H9 (cell line): ENCODE results near the gene LIPC. TPM values are rescaled to one million over a fixed set of nuclear protein-coding genes. Genes with fewer than 3 reads are reported as not detected.

Source experiments
- DNase-seq: peaks from one replicate; pipeline ENCODE4 v3.0.0-alpha.2; 2017
- H2AFZ ChIP-seq: one replicate; pipeline ENCODE4 v1.6.1; 2013; ENCODE audit warnings: mild to moderate bottlenecking, low read length, control low read depth, moderate library complexity
- H2AK5ac ChIP-seq: 2 replicates; pipeline ENCODE4 v1.6.1; 2013; ENCODE audit warnings: low read length, control low read depth, mixed read lengths; ENCODE audit not compliant: insufficient read length
- H2BK120ac ChIP-seq: one replicate; pipeline ENCODE4 v1.6.1; 2013; ENCODE audit warnings: low read depth, mild to moderate bottlenecking, low read length, control low read depth, inconsistent platforms; ENCODE audit not compliant: poor library complexity, severe bottlenecking
- H2BK12ac ChIP-seq: 2 replicates; pipeline ENCODE4 v1.6.1; 2013; ENCODE audit warnings: low read length, control low read depth, mixed read lengths, low read depth; ENCODE audit not compliant: insufficient read length
- H2BK15ac ChIP-seq: 2 replicates; pipeline ENCODE4 v1.6.1; 2013; ENCODE audit warnings: low read depth, low read length, control low read depth
- H2BK20ac ChIP-seq: one replicate; pipeline ENCODE4 v1.6.1; 2013; ENCODE audit warnings: low read depth, mild to moderate bottlenecking, low read length, control low read depth, inconsistent platforms; ENCODE audit not compliant: poor library complexity, severe bottlenecking
- H2BK5ac ChIP-seq: 2 replicates; pipeline ENCODE4 v1.6.1; 2013; ENCODE audit warnings: low read length, control low read depth, mixed read lengths; ENCODE audit not compliant: insufficient read length
- H3K14ac ChIP-seq: 2 replicates; pipeline ENCODE4 v1.6.1; 2013; ENCODE audit warnings: low read length, control low read depth; ENCODE audit not compliant: insufficient read depth
- H3K18ac ChIP-seq: 2 replicates; pipeline ENCODE4 v1.6.1; 2013; ENCODE audit warnings: low read depth, mild to moderate bottlenecking, mixed read lengths, low read length, control low read depth; ENCODE audit not compliant: insufficient read length
- H3K23ac ChIP-seq: 2 replicates; pipeline ENCODE4 v1.6.1; 2013; ENCODE audit warnings: low read length, control low read depth, mixed read lengths, low read depth; ENCODE audit not compliant: insufficient read length
- H3K23me2 ChIP-seq: 2 replicates; pipeline ENCODE4 v1.6.1; 2013; ENCODE audit warnings: low read depth, mild to moderate bottlenecking, mixed read lengths, low read length, control low read depth; ENCODE audit not compliant: insufficient read length, poor library complexity, severe bottlenecking
- H3K27ac ChIP-seq: 2 replicates; pipeline ENCODE4 v1.5.1; 2013; ENCODE audit warnings: low read length, control low read depth, mixed read lengths, low read depth; ENCODE audit not compliant: insufficient read length
- H3K27me3 ChIP-seq: 2 replicates; pipeline ENCODE4 v1.6.1; 2013; ENCODE audit warnings: low read length, control low read depth, inconsistent platforms; ENCODE audit not compliant: insufficient read depth
- H3K4ac ChIP-seq: 2 replicates; pipeline ENCODE4 v1.6.1; 2013; ENCODE audit warnings: low read depth, mild to moderate bottlenecking, control low read depth, inconsistent platforms, low read length, moderate library complexity
- H3K4me1 ChIP-seq: 2 replicates; pipeline ENCODE4 v1.6.1; 2013; ENCODE audit warnings: low read length, control low read depth, inconsistent platforms; ENCODE audit not compliant: insufficient read depth
- H3K4me2 ChIP-seq: 2 replicates; pipeline ENCODE4 v1.6.1; 2013; ENCODE audit warnings: low read length, control low read depth, mixed read lengths; ENCODE audit not compliant: insufficient read length, insufficient read depth
- H3K56ac ChIP-seq: 2 replicates; pipeline ENCODE4 v1.6.1; 2013; ENCODE audit warnings: low read depth, mild to moderate bottlenecking, mixed read lengths, low read length, control low read depth; ENCODE audit not compliant: insufficient read length
- H3K79me1 ChIP-seq: 2 replicates; pipeline ENCODE4 v1.6.1; 2013; ENCODE audit warnings: low read depth, mild to moderate bottlenecking, moderate library complexity, low read length, control low read depth, inconsistent platforms; ENCODE audit not compliant: insufficient read depth, poor library complexity, severe bottlenecking
- H3K79me2 ChIP-seq: 2 replicates; pipeline ENCODE4 v1.6.1; 2013; ENCODE audit warnings: low read length, control low read depth, inconsistent platforms; ENCODE audit not compliant: insufficient read depth
- H3K9ac ChIP-seq: 2 replicates; pipeline ENCODE4 v1.6.1; 2013; ENCODE audit warnings: low read length, control low read depth, mixed read lengths; ENCODE audit not compliant: insufficient read length; ENCODE audit errors: extremely low read depth
- H3K9me3 ChIP-seq: one replicate; pipeline ENCODE4 v1.6.1; 2013; ENCODE audit warnings: low read depth, low read length, inconsistent platforms; ENCODE audit not compliant: control insufficient read depth
- H3T11ph ChIP-seq: one replicate; pipeline ENCODE4 v1.6.1; 2013; ENCODE audit warnings: mild to moderate bottlenecking, low read length, control low read depth, inconsistent platforms
- H4K20me1 ChIP-seq: one replicate; pipeline ENCODE4 v1.6.1; 2013; ENCODE audit not compliant: control insufficient read depth, insufficient read length, insufficient read depth
- H4K5ac ChIP-seq: 2 replicates; pipeline ENCODE4 v1.6.1; 2013; ENCODE audit warnings: low read depth, mild to moderate bottlenecking, mixed read lengths, low read length, control low read depth; ENCODE audit not compliant: insufficient read length
- H4K8ac ChIP-seq: replicated peaks from 2 replicates; pipeline ENCODE4 v1.6.1; 2013; ENCODE audit warnings: low read length, control low read depth, mixed read lengths, low read depth; ENCODE audit not compliant: insufficient read length
- H4K91ac ChIP-seq: 2 replicates; pipeline ENCODE4 v1.6.1; 2013; ENCODE audit warnings: low read depth, mild to moderate bottlenecking, moderate library complexity, mixed read lengths, low read length, control low read depth; ENCODE audit not compliant: insufficient read length
- H3K27ac Mint-ChIP-seq, 3 experiments: 2 replicates in 2 of 3; 3 replicates in 1 of 3; pipeline ENCODE4 v1.8.0; 2020 to 2021; ENCODE audit warnings: mixed read lengths in 3 of 3, mild to moderate bottlenecking in 1 of 3, moderate library complexity in 1 of 3
- H3K27me3 Mint-ChIP-seq: 2 replicates; pipeline ENCODE4 v1.8.0; 2021; ENCODE audit warnings: low read depth, mild to moderate bottlenecking, moderate library complexity, mixed read lengths
- H3K36me3 Mint-ChIP-seq, 3 experiments: 2 replicates in 2 of 3; 3 replicates in 1 of 3; pipeline ENCODE4 v1.8.0; 2020 to 2021; ENCODE audit warnings: low read depth in 3 of 3, mixed read lengths in 3 of 3; ENCODE audit not compliant: insufficient read depth in 1 of 3
- H3K4me1 Mint-ChIP-seq, 2 experiments: 2 replicates each; pipeline ENCODE4 v1.8.0; 2020; ENCODE audit warnings: mixed read lengths in 2 of 2
- H3K4me3 Mint-ChIP-seq, 2 experiments: 2 replicates in 1 of 2; 3 replicates in 1 of 2; pipeline ENCODE4 v1.8.0; 2020 to 2021; ENCODE audit warnings: mild to moderate bottlenecking in 2 of 2, mixed read lengths in 2 of 2, moderate library complexity in 1 of 2
- H3K9me3 Mint-ChIP-seq, 2 experiments: 2 replicates in 1 of 2; 3 replicates in 1 of 2; pipeline ENCODE4 v1.8.0; 2020; ENCODE audit warnings: mild to moderate bottlenecking in 2 of 2, mixed read lengths in 2 of 2, moderate library complexity in 1 of 2
- CTCF ChIP-seq: fragments of 200-600 bp; sonication (generic); conservative IDR thresholded peaks from 3 replicates; pipeline ENCODE4 v1.8.0; 2021; ENCODE audit warnings: antibody characterized with exemption, mild to moderate bottlenecking
- WGBS: extraction: QIAGEN DNeasy Blood & Tissue Kit; methylation state at CpG from one replicate; pipeline ENCODE4 v1.1.7; 2013; ENCODE audit warnings: missing lambda C conversion rate, low lambda C conversion rate, mixed read lengths; ENCODE audit not compliant: insufficient read length; ENCODE audit errors: extremely low coverage; 5-methylcytosine and 5-hydroxymethylcytosine counted together
- total RNA-seq: library from RNA; stranded (reverse); gene quantifications from 2 replicates; pipeline ENCODE4 v1.2.1, GENCODE V29; 2021

The LIPC gene
- total RNA-seq, 1 experiment from 2014 or later, result not detected

- Histone ChIP-seq H4K91ac (no peak overlapping the region), H2BK120ac (no peak overlapping the region), H4K8ac (no peak overlapping the region), H3K23ac (no peak overlapping the region), H2AK5ac (no peak overlapping the region), H3K56ac (no peak overlapping the region), H2BK12ac (no peak overlapping the region), H3K18ac (no peak overlapping the region), H4K5ac (no peak overlapping the region), H3K27ac (no peak overlapping the region), H3K79me2 (no peaks in the 10 kb centered on the region), H3K4me2 (no peak overlapping the region), H3K4me1 (no peaks in the 10 kb centered on the region), H3K79me1 (no peaks in the 10 kb centered on the region), H2BK15ac (no peak overlapping the region), H3K14ac (no peak overlapping the region), H3K4ac (no peak overlapping the region), H2BK5ac (no peak overlapping the region), H3K9me3 (no peaks in the 10 kb centered on the region), H2BK20ac (no peak overlapping the region), H2AFZ (no peak overlapping the region), H4K20me1 (no peaks in the 10 kb centered on the region), H3K23me2 (no peaks in the 10 kb centered on the region), H3K27me3 (no peaks in the 10 kb centered on the region), H3K9ac (no peak overlapping the region), H3T11ph (no peak overlapping the region)
- no peak for DNase-seq
- no peak overlapping the region for H3K4me3 Mint-ChIP-seq
- peaks cover 2% of the 10 kb centered on the region; the same call in 1 of the 2 replicates for H3K27me3 Mint-ChIP-seq
- peaks cover 6 to 14% of the 10 kb centered on the region in 2 experiments for H3K4me1 Mint-ChIP-seq
- no peak for TF ChIP-seq CTCF
- WGBS, result no CpG with 5 or more reads among the region's 4 CpGs
- no peak overlapping the region for H3K27ac Mint-ChIP-seq
- H3K36me3 Mint-ChIP-seq, result no peaks in the 10 kb centered on the region
- H3K9me3 Mint-ChIP-seq, result no peaks in the 10 kb centered on the region; a peak in 1 of 5 replicates
Observed at GRCh38 chr15:58403581-58403980, 28.2 kb upstream of the LIPC start.
